ENCODE data around the gene COX15. TPM values are rescaled to one million over a fixed set of nuclear protein-coding genes. Genes with fewer than 3 reads are reported as not detected.

The COX15 gene
- total RNA-seq, 1 donor from 2014 or later, result 26.8 TPM

DNA sequence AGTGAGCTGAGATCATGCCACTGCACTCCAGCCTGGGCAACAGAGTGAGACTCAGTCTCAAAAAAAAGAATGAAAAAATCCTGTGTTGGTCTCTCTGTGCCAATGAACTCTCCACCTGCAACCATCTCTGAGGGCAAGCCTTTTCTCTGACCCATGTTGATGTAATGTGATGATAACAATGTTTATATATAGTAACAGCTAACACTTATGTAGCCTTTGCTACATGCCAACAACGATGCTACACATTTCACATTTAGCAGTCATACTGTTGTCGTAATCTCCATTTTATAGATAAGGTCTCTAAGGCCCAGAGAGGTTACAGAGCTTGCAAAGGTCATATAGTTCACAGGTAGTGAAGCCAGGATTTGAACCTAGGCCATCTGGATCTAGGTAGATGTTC is 11.5 kb downstream of the COX15 start:
- DNase-seq (ENCODE audit: low read depth), result no peak
- no peak overlapping the region for H3K4me3 ChIP-seq (ENCODE audit: low read depth, low read length)
- TF ChIP-seq, protein P1, sequence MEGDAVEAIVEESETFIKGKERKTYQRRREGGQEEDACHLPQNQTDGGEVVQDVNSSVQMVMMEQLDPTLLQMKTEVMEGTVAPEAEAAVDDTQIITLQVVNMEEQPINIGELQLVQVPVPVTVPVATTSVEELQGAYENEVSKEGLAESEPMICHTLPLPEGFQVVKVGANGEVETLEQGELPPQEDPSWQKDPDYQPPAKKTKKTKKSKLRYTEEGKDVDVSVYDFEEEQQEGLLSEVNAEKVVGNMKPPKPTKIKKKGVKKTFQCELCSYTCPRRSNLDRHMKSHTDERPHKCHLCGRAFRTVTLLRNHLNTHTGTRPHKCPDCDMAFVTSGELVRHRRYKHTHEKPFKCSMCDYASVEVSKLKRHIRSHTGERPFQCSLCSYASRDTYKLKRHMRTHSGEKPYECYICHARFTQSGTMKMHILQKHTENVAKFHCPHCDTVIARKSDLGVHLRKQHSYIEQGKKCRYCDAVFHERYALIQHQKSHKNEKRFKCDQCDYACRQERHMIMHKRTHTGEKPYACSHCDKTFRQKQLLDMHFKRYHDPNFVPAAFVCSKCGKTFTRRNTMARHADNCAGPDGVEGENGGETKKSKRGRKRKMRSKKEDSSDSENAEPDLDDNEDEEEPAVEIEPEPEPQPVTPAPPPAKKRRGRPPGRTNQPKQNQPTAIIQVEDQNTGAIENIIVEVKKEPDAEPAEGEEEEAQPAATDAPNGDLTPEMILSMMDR (conservative IDR thresholded peaks at IDR 0.05; ENCODE audit: low read depth, low read length), result no peak

DNA sequence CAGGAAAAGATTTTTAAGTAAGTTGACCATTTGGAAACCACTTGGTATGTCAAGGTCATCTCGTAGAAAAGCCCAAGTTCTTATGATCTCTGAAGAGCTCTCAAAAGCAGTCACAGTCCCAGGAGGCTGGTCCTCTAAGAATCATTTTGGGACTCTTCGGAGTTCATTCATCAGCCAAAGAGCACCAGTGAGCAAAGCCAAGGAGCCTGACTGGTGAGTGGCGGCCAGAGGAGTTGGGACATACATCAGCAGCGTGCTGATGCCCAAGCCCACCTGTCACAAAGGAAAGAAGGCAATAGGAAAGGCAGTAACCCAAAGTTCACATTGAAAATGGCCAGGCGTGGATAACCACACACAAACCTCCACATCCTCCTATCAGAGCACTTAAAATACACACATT is 17.5 kb downstream of the COX15 start:
- TF ChIP-seq, protein P1 (conservative IDR thresholded peaks at IDR 0.05; ENCODE audit: low read depth, low read length), result no peak
- DNase-seq (ENCODE audit: low read depth), result no peak
- no peak overlapping the region for H3K4me3 ChIP-seq (ENCODE audit: low read depth, low read length)

DNA sequence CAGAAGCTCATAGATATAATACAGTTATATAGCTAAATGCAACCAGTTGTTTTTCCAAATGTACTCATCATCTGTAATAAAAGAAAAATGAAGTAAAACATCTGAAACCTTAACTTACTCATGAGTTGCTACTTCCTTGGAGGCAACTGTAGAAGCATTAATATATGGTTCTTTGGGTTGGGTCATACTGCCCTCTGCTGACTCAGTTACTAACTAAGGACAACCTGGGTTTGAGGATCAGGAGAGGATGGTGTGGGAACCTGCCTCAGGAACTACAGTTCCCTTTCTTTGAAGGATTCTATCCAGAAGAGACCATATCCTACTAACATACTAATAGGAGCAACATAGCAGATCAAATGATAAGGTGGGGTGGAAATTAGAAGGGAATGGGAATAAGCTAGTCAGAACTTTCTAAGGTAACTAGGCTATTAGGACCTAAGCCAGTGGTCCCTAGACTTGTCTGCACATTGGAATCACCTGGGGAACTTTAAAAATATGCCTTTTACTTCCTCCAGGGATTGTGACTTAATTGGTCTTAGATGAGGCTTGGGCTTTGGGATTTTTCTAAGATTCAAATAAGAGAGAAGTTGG is 20.7 kb downstream of the COX15 start:
- no peak for DNase-seq (ENCODE audit: low read depth)
- TF ChIP-seq, protein P1 (conservative IDR thresholded peaks at IDR 0.05; ENCODE audit: low read depth, low read length), result peak; percentile 72
- H3K4me3 ChIP-seq (ENCODE audit: low read depth, low read length), result no peak overlapping the region

DNA sequence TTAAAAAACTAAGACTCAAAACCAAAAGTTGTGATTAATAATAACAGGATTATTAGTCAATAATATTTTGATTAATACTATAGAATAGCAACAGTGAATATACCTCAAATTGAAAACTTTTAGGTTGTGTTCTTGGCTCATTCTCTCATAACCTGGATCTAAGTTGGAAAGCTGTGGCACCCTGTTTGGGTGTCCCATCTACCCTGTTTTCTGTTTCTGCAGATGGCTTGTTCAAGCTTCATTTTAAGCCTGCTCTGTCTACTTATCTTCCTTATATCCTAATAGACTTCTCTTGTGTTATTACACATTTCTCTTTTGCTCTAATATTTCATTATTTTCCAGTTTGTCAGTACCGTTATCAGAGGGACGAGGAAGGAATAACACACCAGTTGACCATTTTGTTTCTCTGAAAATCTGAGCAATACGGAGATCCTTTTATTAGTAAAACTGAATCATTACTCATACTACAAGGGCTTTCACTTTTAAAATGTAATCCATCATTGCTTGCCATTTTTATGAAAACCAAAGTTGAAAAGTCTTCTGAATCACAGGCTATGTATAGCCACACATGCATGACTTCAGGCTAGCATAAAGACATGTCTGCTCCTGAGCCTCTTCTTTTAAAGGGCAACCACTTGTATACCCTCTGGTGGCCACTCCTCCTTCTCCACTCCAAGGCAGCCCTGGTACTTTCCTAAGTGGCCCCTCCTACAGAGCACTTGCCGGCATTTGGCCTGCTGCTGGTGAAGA is 22.3 kb downstream of the COX15 start:
- no peak overlapping the region for H3K4me3 ChIP-seq (ENCODE audit: low read depth, low read length)
- TF ChIP-seq, protein P1 (conservative IDR thresholded peaks at IDR 0.05; ENCODE audit: low read depth, low read length), result no peak

DNA sequence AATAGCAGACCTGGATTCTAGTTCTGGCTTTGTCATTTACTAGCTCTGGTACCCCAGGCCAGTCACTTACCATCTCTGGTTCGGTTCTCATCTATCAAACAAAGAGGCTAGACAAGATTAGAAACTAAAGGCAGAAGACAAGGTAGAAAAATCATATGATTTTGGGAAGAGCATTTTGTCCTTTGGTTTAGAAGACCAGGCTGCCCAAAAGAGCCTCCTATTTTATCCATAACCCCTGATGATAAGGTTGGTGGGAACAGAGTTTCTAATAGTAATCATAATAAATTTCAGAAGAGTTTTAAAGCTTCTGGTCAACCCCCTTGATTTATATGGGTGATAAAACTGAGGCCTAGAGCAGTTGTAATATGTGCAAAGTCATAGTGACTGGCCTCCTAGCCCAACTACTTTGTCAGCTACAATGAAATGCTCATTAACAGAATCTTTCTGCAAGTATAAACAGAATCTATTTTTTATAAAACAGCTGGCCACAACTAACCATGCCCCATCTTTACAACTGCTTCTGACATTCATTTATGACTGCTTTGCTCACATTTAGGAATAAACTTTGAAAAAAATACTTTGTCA is 23.4 kb downstream of the COX15 start:
- TF ChIP-seq, protein P1 (conservative IDR thresholded peaks at IDR 0.05; ENCODE audit: low read depth, low read length), result no peak
- no peak for DNase-seq (ENCODE audit: low read depth)
- H3K4me3 ChIP-seq (ENCODE audit: low read depth, low read length), result no peak overlapping the region

More for the DNA sequence above, 22.3 kb downstream of the COX15 start:
- no peak for DNase-seq (ENCODE audit: low read depth)

DNA sequence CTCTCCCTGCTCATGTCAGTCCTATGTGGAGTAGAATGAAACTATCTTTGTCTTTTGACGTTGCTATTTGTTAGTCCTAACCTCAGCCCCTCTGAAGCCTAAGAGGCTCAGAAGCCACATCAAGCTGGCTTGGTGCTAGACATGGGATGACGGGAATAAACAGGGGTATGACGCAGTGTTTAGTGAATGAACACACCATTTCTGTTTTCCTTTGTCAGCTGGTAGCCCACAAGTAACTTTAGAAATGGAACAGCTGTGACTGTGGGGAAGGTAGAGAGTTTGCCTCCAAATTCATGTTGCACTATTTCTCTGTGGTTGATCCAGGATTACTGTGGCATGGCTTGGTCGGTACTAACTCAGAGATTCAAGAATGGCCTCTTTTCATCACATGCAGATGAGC is 31.3 kb downstream of the COX15 start:
- DNase-seq (ENCODE audit: low read depth), result no peak
- TF ChIP-seq, protein P1 (conservative IDR thresholded peaks at IDR 0.05; ENCODE audit: low read depth, low read length), result no peak
- no peak overlapping the region for H3K4me3 ChIP-seq (ENCODE audit: low read depth, low read length)
